Smooth muscle cell of the brain vasculature (primary cell): ENCODE measurements around the gene RERE.
A peak's percentile ranks its signal among the peaks of the same experiment; 100 is the strongest.
"Not testable (repeated sequence)": the region's sequence is repeated elsewhere in the genome, so short reads cannot be mapped to it uniquely, and the experiment has no call there.

Experiments
- DNase-seq: peaks from one replicate; pipeline ENCODE4 v3.0.0-alpha.2; 2012; ENCODE audit warnings: low read depth, low spot score

Gene RERE

GRCh38 chr1:8718850-8719361, 98.5 kb downstream of the RERE start:
- no peak for DNase-seq

- no peak for DNase-seq
Observed at GRCh38 chr1:8717148-8717547, 100.3 kb downstream of the RERE start.

- no peak for DNase-seq
Observed at GRCh38 chr1:8716238-8716637, 101.2 kb downstream of the RERE start.

- DNase-seq, result no peak
Observed at GRCh38 chr1:8714173-8714572, 103.3 kb downstream of the RERE start.

- DNase-seq, result peak; percentile 81
Observed at GRCh38 chr1:8712413-8713231, 104.8 kb downstream of the RERE start.

- no peak for DNase-seq
Observed at GRCh38 chr1:8711873-8712412, 105.5 kb downstream of the RERE start.

GRCh38 chr1:8711151-8711550, 106.3 kb downstream of the RERE start:
- no peak for DNase-seq

- no peak for DNase-seq
Observed at GRCh38 chr1:8708259-8708658, 109.2 kb downstream of the RERE start.

- DNase-seq, result no peak
Observed at GRCh38 chr1:8706995-8707396, 110.4 kb downstream of the RERE start.

GRCh38 chr1:8706291-8706690, 111.1 kb downstream of the RERE start:
- DNase-seq, result no peak

- DNase-seq, result no peak
Observed at GRCh38 chr1:8704866-8705506, 112.5 kb downstream of the RERE start.

GRCh38 chr1:8702850-8703810, 114.3 kb downstream of the RERE start:
- peak; percentile 61 for DNase-seq

GRCh38 chr1:8702472-8702849, 115.0 kb downstream of the RERE start:
- DNase-seq, result no peak

- DNase-seq, result no peak
Observed at GRCh38 chr1:8701794-8702471, 115.5 kb downstream of the RERE start.

- no peak for DNase-seq
Observed at GRCh38 chr1:8699679-8700078, 117.8 kb downstream of the RERE start.

GRCh38 chr1:8698937-8699447, 118.4 kb downstream of the RERE start:
- DNase-seq, result no peak

GRCh38 chr1:8698012-8698630, 119.3 kb downstream of the RERE start:
- DNase-seq, result no peak

- DNase-seq, result not testable (repeated sequence)
Observed at GRCh38 chr1:8695442-8695841, 122.0 kb downstream of the RERE start.

- DNase-seq, result no peak
Observed at GRCh38 chr1:8693107-8693506, 124.3 kb downstream of the RERE start.

- DNase-seq, result no peak
Observed at GRCh38 chr1:8691662-8692061, 125.8 kb downstream of the RERE start.

GRCh38 chr1:8690253-8690525, 127.3 kb downstream of the RERE start:
- DNase-seq, result no peak
